ENCODE data around the gene PHACTR1. TPM values are rescaled to one million over a fixed set of nuclear protein-coding genes. Genes with fewer than 3 reads are reported as not detected.

PHACTR1 gene
- total RNA-seq, 1 donor from 2014 or later, result 28.1 TPM

DNA sequence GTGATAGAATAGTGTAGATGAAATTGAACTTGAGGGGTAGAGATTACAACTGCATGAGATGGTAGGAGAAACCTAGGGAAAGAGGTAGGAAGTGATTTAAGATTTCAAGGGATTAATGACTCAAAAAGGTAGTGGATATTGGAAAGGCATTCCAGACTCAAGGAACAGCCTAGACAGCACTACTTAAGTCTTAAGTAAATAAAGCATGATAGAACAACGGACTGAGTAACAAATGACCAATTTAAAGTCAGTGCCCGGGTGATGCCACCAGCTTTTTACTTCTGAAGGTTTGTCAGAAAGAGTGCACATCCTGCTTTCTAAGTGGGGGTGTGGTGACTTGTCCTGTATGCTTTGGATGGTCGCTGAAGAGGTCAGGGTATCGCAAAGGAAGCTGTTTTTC lies 81.8 kb downstream of the PHACTR1 start:
- no peak for FAIRE-seq

DNA sequence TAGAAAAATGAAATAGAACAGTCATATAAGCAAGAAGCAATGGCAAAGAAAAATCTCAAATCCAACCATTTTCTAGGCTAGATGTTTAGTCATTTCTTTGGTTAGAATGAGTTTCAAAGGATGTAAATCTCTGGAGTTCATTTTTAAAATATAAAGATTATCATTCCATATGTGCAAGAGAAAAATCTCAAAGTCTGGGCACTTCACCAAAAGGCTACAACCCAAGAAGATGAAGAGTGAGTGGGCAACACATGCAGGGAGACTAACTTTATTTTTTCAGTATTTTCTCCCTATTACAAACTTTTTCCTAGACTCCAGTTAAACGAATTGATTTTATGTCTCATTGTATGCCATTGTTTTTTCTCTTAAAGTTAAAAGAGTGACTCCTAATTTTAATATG lies 83.6 kb downstream of the PHACTR1 start:
- no peak for FAIRE-seq

More for the DNA sequence above, 81.8 kb downstream of the PHACTR1 start:
- DNase-seq (ENCODE audit: low spot score in 2 of 2), result no peak

DNA sequence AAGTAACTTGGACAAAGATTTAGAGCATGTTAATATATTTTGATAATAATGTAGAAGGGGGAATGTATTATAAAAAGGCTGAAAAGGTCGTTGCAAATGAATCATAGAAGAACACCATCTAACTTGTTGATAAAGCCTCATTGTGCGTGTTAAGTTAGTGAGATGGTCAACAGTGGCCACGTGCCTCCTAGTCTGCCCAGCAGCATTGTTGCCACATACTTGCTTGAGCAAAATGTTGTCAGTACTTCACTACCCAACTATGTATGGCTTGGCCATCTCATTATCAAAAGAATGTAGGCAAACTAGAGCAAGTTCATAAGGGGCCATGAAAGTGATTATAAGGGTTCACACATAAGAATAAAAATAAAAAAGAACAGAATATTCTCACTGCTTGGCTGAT lies 84.6 kb downstream of the PHACTR1 start:
- DNase-seq (ENCODE audit: low spot score in 2 of 2) (no peak), FAIRE-seq (no peak)

More for the DNA sequence above, 83.6 kb downstream of the PHACTR1 start:
- DNase-seq (ENCODE audit: low spot score in 2 of 2), result no peak

DNA sequence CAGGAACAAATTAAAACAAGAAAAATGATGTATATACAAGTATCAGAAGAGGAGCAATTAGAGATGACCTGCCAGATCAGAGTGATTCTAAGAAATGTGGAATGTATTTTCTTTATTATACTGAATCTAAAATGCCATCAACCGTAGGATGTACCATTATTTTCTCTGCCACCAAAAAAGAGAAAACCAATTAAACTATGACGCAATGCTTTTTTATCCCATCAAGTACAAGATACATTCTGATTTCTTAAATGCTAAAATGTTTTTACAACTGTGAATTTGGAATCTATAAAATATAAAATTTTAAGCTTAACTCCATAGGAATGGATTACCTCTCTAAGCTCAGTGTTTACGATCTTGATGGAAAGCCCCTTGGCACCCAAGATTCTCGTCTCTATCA lies 85.9 kb downstream of the PHACTR1 start:
- FAIRE-seq (no peak), DNase-seq (ENCODE audit: low spot score in 2 of 2) (no peak)

DNA sequence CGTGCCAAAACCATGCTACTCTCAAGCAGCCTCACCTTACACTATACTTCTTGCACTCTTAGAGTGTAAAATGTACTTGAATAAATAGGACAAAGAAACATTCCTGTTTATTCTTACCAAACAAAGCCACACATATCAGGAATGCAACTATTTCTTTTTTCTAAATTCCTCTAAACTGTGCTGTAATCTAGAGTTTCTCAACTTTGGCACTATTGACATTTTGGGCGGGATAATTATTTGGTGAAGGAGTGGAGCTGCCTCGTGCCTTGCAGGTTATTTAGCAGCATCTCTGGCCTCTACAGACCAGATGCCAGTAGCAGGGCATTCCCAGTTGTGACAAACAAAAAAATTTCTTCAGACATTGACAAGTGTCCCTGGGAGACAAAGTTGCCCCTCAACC lies 86.9 kb downstream of the PHACTR1 start:
- FAIRE-seq, result no peak
- DNase-seq (ENCODE audit: low spot score in 2 of 2), result no peak

DNA sequence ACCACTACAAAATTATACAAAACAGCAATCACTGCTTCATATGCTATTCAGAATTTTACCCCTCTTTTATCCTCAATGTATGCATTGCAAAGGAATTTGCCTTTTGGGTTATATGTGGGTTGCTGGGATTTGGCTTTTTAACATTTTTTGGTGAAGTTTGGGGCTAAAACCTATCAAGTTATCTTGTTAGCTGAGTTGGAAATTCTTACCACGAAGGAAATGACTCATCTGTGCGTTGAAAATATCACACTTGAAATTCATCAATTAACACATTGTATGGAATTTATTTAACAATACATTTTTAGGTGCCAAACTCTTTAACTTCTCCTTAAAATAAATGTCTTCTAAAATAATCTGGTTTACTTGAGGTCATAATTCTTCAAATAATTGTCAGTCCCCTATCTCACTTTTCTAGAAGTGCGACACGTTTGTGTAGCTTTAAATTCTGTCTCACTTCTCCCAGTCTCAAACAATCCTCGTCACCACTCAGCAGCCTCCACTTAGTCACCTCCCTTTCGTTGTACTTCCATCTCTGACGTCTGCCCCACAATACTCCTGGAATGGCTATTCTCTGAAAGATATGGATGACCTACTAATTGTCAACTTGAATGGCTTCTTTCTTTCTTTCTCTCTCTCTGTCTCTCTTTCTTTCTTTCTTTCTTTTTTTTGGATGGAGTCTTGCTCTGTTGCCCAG lies 88.5 kb downstream of the PHACTR1 start:
- no peak for DNase-seq (ENCODE audit: low spot score in 2 of 2)
- no peak for FAIRE-seq

DNA sequence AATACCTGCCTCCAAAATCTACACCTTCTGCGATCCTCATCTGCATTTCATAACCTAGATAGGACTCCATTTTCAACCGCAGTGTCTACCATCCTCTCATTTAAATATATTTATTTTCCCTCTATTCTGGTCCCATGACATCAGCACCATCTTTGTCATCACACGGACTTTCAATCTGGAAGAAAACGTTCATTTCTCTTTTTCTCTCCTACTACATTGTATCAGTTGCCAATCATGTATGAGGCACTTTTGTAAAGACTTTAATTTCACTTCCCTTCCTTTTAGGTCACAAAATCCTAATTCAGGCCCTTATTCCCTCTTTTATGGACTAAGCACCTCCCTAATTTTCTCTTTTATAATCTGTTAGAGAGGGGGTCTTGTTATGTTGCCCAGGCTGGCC lies 89.6 kb downstream of the PHACTR1 start:
- FAIRE-seq, result no peak
- DNase-seq (ENCODE audit: low spot score in 2 of 2), result no peak

DNA sequence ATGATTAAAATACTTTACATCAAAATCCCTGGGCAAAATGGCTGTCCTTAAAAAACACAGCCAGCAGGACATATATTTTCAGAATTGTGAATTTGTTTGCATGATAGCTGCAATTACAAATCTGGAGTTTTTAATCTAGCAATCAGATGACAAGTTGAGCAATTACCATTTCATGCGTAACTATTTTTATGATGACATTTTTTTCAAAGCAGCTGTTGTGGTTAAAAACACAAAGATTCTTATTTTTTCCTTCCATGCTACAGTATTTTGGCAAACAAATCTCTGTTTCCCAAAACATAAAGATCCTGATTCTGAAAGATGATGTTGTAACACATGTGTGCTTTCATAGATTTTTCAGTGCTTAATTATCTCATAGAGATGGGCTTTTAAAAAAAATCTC lies 90.2 kb downstream of the PHACTR1 start:
- FAIRE-seq (no peak), DNase-seq (ENCODE audit: low spot score in 2 of 2) (no peak)

DNA sequence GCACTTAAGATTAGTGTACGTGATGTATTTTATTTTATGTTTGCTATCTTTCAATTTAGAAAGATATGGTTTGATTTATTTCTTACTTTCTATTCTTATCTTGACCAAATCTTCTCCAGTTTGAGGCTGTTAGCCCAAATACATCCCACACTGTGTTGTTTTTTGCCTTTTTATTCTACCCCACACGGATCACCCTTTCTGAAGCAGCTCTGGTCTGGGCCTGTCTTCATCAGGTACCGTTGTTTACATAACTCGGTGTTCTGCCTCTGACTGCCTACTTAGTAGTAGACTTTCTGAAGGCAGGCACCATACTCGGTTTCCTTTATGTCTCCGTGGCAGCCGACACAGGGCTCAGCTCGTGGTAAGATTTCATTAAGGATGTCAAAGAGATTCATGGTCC lies 95.0 kb downstream of the PHACTR1 start:
- no peak for FAIRE-seq
- no peak for DNase-seq (ENCODE audit: low spot score in 2 of 2)

DNA sequence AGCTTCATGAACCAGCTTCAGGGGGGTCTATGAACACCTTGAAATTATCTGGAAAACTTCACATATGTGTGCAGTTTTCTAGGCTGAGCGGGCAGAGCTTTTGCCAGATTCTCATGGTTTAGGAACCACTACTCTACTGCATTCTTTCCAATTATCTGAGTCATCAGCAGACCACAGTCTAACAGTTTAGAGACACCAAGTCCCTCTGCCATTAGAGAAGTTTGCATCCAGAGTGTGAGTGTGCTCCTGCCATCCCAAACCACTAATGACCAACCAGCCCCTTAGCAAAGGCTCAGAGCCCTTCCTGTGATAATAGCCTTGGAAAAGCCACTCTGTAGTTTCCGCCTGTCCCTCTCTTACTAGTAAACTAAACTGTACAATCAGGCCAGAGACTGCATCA lies 96.8 kb downstream of the PHACTR1 start:
- FAIRE-seq (no peak), DNase-seq (ENCODE audit: low spot score in 2 of 2) (no peak)

DNA sequence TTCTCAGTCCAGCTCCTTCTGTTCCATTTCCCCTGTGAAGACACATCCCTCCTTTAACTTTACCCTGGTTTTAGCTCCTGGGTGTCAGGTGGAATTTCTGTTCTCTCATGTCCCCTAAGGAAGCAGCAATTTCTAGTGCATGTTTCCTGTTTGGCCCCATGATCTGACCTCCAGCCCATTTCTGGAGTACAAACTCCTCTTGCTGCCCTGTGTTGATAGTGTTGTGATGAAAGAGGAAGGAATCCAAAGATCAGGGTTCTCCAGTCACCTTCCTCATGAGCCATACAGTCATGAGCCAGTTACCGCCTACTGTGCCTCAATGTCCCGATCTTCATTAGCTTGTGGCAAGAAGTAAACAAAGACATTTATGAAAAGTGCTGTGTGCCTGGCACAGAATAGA lies 97.4 kb downstream of the PHACTR1 start:
- no peak for FAIRE-seq

DNA sequence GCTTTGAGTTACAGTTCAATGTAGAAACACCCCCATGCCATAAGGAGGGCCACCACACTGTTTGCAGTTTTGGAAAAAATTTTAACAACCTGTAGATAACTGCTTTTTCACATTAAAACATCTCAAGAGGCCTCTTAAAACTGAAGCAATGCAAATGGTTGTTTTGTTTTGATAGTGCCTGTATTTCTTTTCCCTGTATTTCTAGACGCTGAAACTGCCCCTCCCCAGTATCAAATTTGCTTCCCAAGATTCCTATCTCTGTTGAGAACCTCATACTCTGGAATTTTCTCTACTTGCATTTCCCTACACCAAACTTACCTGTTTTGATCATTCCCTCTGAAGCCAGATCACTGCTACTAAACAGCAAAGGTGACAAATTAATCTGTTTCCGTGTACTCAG lies 98.5 kb downstream of the PHACTR1 start:
- FAIRE-seq (no peak), DNase-seq (ENCODE audit: low spot score in 2 of 2) (no peak)

More for the DNA sequence above, 97.4 kb downstream of the PHACTR1 start:
- DNase-seq (ENCODE audit: low spot score in 2 of 2), result no peak

DNA sequence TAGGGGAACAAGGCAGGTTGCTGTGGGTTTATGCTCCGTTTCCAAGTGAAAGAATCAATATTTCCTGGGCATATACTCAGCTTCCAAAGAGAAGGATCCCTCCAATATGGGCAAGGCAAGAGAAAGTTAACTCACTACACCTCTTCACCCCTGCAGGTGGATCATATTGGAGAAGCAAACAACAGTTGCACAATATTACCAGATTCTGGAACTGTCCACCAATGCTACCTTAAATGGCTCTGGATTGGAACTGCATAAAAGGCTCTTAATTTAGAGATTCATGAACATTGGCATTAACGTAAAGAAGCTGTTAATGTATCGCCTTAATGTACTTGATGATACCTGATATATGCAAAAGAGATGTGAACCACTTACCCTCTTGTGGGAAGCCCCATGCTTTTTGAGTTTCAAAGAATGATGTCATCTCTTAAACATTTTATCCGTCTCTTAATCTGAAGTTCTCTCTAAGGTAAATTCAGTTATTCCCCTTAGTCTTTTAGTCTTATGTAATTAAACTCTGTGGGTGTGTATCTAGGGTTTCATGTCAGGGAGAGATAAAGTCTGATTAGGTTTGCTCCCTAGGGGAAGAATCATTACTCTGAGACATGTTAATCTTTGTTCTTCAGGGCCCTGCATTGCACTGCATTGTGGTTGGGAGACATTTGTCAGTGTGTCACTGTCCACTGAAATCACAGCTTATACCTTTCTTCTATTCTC lies 99.5 kb downstream of the PHACTR1 start:
- no peak for DNase-seq (ENCODE audit: low spot score in 2 of 2)
- FAIRE-seq, result no peak

DNA sequence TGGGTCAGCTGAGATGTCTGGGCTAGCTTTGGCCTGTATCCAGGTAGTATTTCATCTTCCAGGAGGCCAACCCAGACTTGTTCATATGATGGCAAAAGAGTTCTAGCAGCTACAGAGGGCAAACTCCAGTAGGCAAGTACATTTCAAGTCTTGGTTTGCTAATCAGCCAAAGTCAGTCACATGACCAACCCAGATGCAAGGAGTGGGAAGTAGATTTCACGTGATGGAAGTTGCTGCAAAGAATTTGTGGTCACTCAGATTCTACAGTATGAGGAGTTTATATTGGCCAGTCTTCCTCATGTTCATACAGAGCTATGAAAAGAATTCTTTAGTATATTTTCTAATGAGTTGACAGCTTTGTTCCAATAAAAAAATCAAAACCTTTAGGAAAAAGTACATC lies 101.8 kb downstream of the PHACTR1 start:
- DNase-seq (ENCODE audit: low spot score in 2 of 2) (no peak), FAIRE-seq (no peak)

DNA sequence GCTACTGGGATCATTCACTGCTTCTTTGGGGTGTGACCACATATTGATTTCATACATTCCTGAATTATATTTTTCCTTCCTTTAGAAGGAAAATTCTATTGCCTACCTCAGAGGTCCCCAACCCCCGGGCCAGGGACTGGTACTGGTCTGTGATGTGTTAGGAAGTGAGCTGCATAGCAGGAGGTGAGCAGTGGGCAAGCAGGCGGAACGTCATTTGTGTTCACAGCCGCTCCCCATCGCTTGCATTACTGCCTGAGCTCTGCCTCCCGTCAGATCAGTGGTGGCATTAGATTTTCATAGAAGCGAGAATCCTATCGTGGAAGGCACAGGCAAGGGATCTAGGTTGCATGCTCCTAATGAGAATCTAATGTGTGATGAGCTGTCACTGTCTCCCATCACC lies 107.3 kb downstream of the PHACTR1 start:
- FAIRE-seq (no peak), DNase-seq (ENCODE audit: low spot score in 2 of 2) (no peak)

DNA sequence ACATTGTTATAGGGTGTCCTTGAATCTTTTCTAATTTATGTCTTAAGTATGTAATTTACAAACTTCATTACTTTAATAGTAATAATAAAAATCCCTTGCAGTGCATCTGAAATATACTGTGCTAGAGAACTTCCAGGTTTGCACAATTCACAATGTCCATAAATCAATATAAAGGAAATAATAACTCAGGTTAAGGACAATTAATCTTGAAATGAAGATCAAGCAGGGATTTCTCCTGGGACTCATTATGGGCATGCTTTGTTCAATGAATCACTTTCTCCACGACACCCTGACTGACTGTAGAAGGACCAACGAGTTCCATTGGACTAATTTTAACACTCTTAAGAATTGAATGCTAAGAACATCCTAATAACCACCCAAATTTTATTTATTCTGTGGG lies 110.0 kb downstream of the PHACTR1 start:
- FAIRE-seq (no peak), DNase-seq (ENCODE audit: low spot score in 2 of 2) (no peak)

DNA sequence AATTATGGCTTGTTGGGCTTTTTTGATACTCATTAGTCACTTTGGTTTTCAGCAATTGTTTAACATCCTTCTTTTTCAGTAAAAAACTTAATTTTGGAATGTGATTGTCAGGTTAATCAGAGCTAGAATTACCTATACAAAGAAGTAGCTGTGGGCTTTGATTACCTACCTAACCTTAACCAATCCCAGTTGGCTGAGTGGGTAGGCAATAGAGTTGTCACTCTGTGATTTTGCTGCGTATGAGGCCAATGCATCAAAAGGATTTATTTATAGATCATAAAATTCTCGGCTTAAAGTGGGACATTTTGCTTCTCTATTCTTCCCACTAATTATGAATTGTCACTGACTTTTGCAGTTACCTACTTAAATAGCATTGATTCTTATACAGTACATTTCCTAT lies 111.4 kb downstream of the PHACTR1 start:
- FAIRE-seq (no peak), DNase-seq (ENCODE audit: low spot score in 2 of 2) (no peak)

DNA sequence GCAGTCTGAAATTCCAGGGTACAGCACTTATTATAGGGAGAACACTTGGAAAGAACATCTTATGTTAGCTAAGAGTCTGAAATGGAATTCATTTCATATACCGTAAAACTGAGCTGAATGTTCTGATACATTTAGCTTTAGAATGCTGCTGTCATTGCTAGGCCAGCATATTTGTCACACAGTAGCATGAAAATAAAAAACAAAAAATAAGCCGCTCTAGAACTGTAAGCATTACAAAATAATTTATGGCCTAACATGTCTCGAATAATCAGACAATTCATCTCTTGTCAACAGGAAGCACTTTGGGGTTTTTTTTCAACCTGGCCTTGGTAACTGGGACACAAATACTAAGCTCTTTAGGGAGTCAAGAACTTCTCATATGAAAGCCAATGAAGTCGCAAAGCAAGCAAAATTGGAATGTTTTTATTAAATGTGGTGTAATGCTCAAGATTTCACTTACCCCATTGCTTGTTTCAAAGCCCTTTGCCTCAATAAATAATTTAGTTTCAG lies 115.7 kb downstream of the PHACTR1 start:
- FAIRE-seq (no peak), DNase-seq (ENCODE audit: low spot score in 2 of 2) (no peak)

DNA sequence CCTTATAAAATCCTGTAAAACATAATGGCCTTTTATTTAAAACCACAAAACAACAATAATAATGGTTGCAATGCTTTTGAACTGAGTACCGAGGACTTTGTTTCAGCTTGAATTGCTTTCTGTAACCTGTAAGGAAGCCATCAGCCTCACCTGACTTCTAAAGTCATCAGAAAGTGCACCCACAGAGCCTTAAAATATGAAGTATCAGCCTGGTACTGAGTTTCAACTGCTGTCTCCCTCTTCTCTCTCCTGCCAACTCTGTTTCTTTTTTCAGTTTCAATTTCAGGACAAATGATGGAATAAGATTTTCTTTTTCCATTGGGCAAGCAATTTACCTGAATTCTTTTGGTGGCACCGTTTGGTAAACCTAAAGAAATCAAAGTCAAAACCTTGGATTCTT lies 119.4 kb downstream of the PHACTR1 start:
- no peak for FAIRE-seq
- no peak for DNase-seq (ENCODE audit: low spot score in 2 of 2)

DNA sequence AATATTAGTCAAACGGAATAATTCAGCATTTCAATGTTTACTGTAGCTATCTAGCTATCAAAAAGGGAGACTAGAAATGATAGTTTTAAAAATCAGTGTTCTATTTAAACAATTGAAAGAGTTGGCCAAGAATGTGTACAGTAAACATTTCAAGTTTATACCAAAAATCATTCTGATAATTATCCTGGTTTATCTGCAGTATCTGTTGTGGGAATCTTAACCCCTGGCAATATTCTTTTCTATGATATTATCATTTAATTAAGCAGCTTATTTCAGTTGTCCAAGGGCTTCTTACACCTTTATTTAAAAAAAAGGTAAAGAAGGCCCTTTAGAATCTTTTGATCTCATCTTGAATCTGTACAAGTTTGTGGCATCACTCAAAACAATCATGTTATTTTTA lies 125.1 kb downstream of the PHACTR1 start:
- DNase-seq (ENCODE audit: low spot score in 2 of 2), result no peak
- no peak for FAIRE-seq

DNA sequence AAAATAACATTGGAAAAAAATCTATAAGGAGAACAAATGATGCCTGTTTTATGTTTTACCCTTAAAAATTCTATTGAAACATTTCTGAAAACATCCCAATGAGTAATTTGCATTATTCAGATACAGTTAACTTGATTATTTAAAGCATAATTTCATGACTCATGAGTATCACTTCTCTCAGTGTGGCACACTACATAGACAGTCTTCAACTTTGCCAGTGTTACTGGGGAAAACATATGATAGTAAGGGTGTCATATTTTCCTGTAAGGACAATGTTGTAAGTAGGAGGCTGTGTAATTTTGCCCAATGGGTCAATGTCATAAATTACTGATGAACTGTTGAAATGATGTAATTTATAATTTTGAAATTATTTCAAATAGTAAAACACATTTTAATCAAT lies 125.5 kb downstream of the PHACTR1 start:
- DNase-seq (ENCODE audit: low spot score in 2 of 2), result no peak
- no peak for FAIRE-seq

DNA sequence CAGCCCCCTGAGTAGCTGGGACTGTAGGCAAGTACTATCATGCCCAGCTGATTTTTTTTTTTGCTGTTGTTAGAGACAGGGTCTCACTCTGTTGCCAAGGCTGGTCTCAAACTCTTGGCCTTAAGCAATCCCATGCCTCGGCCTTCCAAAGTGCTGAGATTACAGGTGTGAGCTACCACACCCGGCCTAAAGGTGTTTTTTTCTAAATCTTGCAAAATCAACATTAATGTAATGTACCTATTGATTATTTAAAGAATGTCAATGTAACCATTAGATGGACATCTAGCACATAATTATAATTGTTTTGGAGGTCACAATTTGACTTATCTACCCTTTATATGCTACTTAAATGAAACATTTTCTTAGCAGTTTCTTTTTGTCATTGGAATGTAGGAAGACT lies 126.1 kb downstream of the PHACTR1 start:
- DNase-seq (ENCODE audit: low spot score in 2 of 2) (no peak), FAIRE-seq (no peak)
